ENCODE measurements around the gene CHCHD6.

Gene CHCHD6

DNA sequence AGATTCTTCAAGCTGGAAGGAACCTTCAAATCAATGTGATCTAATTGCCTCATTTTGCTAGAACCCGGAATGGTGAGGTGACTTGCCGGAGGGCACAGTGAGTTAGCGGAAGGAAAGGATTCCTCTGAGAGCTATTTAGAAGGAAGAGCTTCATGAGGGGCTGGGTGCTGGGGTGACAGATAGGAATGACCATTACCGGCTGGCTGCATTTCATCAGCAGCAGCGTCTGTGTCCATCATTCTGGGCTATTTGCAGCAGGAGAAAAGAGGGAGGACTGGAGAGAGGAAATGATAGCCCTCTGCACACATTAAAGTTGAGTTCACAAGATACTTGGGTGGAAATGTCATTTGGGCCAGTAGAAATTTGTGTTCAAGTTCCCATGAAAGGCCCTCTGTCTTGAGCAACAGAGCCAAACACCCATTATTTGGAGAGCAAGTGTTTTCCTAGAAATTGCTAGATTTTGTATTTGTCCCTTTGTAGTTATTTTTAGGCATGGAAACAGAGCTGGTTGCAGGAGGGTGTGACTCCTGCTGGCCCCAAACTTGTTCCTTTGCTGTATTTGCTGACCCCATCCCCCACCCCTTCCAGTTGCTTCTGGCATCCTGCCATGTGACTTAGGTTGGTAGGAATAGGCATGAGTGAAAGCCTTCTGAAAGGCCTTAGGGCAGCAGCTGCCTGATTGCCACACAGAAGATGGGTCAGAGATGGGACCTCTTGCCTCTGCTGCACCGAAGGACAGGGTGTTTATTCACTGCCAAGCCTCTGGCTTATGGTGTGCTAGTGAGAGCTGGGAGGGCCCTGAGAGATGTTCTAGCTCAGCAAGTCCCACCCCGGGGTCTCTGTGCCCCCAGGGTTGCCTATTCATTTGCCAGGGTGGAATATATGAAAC lies 191.4 kb downstream of the CHCHD6 start:
- DNase-seq (ENCODE audit: low read depth): no peak

DNA sequence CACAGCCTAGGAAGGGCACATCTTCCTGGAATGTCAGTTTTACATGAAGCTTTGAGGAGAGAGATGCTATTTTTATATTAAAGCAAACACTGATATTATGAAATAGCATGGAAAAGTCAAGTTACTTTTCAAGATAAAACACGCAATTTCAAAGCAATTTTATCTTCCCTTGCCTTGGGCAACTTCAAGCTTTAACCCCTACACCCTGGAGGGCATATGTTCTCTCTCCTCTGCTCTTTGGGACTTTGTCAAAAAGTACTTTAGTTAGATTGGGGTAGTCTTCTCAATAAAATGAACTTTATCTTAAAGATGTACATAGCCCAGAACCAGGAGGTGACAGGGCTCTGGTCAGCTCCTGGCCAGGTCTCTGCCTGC lies 192.0 kb downstream of the CHCHD6 start:
- no peak for DNase-seq (ENCODE audit: low read depth)

DNA sequence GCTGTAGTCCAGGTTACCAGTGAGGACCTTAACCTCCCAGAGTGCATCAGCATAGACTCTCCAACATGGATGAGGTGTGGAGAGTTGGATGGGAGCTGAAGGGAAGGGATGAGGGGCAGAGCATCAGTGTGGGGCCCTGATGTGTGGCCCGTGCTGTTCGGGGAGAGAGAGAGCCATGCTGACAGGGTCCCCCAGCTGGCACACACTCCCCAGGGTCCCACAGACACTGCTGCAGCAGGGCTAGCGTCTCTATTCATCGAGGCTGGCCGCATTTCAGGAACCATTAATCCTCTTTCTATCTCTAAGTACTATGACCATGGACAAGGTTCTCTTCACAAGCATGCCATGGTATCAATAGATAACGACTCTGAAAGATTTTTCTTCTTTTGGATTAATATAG lies 192.9 kb downstream of the CHCHD6 start:
- DNase-seq (ENCODE audit: low read depth): no peak

GRCh38 chr3:126897943-126898342 lies 193.9 kb downstream of the CHCHD6 start:
- DNase-seq (ENCODE audit: low read depth): no peak

DNA sequence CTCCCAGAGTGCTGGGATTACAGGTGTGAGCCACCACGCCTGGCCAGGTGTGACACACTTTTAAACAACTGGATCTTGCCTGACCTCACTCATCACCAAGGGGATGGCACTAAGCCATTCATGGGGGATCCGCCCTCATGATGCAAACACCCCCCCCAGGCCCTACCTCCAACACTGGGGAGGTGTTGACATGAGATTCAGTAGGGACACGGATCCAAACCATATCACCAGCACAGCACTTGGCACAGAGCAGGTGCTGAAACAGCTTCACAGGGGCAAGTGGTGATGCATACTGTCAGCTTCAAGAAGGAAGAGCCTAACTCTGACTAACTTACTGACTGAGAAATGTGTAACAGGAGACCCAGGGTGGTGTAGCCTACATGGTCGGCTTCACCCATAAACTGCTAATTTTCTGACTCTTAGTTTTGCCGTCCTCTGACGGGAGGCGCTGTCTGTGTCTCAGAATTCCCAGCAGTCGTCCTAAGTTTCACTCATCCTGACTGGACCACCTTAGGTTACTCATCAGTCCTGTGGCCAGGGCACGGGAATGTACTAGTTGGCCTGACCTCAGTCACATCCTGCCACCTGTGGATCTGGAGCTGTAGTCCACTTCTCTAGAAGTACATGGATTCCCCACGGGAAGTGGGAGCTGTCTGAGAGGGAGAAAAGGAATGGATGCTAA lies 197.0 kb downstream of the CHCHD6 start:
- DNase-seq (ENCODE audit: low read depth): no peak

GRCh38 chr3:126901631-126902030 lies 197.6 kb downstream of the CHCHD6 start:
- DNase-seq (ENCODE audit: low read depth): no peak

- DNase-seq (ENCODE audit: low read depth): no peak
Observed at GRCh38 chr3:126903521-126903920, 199.5 kb downstream of the CHCHD6 start.

DNA sequence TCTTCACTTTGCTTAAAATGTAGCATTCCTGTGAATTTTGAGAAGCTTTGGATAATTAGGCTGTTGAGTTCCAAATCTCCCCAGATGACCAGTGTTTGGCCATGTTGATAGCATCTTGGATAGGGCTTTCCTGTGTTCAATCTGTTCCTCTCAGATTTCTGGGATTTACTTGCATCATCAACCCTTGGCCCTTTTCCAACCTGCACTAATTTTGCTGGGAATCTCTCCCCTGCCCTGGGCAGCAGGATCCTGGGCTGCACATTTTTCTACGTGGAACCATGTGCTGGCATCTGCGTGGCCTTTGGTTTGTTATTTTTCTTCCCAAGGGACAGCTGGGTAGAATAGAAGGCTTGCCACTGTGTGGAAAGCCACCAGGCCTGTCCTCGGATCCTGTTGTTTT lies 203.5 kb downstream of the CHCHD6 start:
- DNase-seq (ENCODE audit: low read depth): no peak

- no peak for DNase-seq (ENCODE audit: low read depth)
Observed at GRCh38 chr3:126908752-126909275, 204.8 kb downstream of the CHCHD6 start.

DNA sequence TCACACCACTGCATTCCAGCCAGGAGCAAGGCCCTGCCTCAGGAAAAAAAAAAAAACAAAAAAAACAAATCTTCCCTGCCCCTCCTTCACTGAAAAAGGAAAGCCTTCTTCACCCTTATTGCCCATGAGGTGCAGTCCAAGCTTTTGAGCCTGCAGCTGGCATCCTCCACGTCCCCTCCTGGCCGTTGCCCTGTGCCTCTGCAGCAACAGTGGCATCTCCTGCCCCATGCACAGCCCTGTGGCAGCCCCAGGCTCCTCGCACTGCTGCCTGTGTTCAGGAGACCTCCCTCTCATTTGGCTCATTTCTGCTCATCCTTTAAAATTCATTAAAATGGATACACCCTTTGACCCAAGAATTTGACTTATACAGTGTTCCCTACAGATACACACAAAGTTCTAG lies 206.2 kb downstream of the CHCHD6 start:
- DNase-seq (ENCODE audit: low read depth): no peak

GRCh38 chr3:126911162-126912026 lies 207.4 kb downstream of the CHCHD6 start:
- DNase-seq (ENCODE audit: low read depth): peak; percentile 41

GRCh38 chr3:126912027-126912422 lies 208.0 kb downstream of the CHCHD6 start:
- DNase-seq (ENCODE audit: low read depth): no peak

DNA sequence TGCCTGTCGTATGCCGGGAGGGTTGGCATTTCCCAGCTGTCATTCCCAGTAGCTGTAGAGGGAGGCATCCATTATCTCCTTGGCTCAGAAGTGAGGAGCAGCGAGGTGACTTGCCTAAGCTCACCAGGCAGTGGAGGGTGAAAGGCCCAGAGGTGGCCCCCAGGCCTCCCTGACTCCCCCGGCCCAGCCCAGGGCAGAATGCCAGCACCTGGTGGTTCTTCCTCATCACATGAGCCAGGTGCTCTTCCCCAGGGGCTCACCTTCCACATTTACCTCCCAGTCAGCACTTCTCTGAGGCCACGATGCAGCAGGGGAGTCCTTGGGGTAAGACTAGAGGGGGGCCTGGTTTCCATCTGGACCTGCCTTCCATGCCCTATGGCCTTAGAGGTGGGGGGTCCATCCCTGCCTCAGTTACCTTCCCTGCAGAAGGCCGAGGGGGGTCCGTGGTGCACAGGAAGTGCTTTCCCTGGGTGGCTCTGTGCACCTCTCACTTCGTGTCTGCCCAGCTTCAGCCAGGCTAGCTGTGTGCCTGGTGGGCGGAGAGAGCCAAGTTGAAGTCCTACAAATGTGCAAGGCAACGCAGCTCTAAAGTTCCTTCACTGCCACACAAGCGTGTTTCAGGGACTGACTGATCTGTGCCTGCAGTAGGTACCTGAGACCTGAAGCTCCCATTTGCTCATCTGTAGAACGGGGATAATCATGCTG lies 208.6 kb downstream of the CHCHD6 start:
- DNase-seq (ENCODE audit: low read depth): no peak

GRCh38 chr3:126913524-126913923 lies 209.5 kb downstream of the CHCHD6 start:
- no peak for DNase-seq (ENCODE audit: low read depth)

- DNase-seq (ENCODE audit: low read depth): no peak
Observed at GRCh38 chr3:126914226-126914625, 210.2 kb downstream of the CHCHD6 start.

- DNase-seq (ENCODE audit: low read depth): no peak
Observed at GRCh38 chr3:126915015-126915414, 211.0 kb downstream of the CHCHD6 start.

DNA sequence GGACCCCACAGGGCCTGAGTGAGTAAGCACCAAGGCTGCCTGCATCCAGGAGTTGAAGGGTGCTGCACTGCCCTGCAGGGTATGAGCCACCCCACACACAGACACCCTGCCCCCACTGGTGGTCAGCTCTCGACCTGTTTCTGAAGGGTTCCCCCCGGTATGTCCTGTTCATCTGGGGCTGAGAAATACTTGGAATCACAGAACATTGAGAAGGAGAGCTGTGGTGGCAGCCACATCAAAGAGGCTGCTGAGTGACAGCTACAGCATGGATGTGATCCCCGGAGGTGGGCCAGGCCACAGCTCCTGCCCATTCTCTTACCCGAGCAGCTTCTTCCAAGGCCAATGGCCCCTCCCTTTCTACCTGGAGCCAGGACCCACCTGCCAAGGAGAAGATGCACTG lies 212.5 kb downstream of the CHCHD6 start:
- DNase-seq (ENCODE audit: low read depth): no peak

- DNase-seq (ENCODE audit: low read depth): no peak
Observed at GRCh38 chr3:126917232-126917804, 213.3 kb downstream of the CHCHD6 start.

GRCh38 chr3:126918355-126918821 lies 214.3 kb downstream of the CHCHD6 start:
- no peak for DNase-seq (ENCODE audit: low read depth)

- no peak for DNase-seq (ENCODE audit: low read depth)
Observed at GRCh38 chr3:126921085-126921824, 217.2 kb downstream of the CHCHD6 start.

Measured in activated T-helper 1 cell treated with Interleukin-2 at 50 U/mL for 16 hours (primary cell).